HG03039 (cell line): Measurements from ENCODE around the gene ZNF117.
"Not testable (repeated sequence)": the region's sequence is repeated elsewhere in the genome, so short reads cannot be mapped to it uniquely, and the experiment has no call there.

Source experiments
- ATAC-seq: cut with Tn5 transposase; IDR thresholded peaks from one replicate; pipeline ENCODE4 v1.9.1; 2021; ENCODE audit warnings: mild to moderate bottlenecking, moderate library complexity; ENCODE audit not compliant: unreplicated experiment

The ZNF117 gene

GRCh38 chr7:64928252-64929187 lies 62.3 kb downstream of the ZNF117 start:
- not testable (repeated sequence) for ATAC-seq
